Brain microvascular endothelial cell (primary cell): ENCODE data around the gene MTAP.
"Not testable (repeated sequence)": the region's sequence is repeated elsewhere in the genome, so short reads cannot be mapped to it uniquely, and the experiment has no call there.

ENCODE experiments used
- DNase-seq: peaks from one replicate; pipeline ENCODE4 v3.0.0-alpha.2; 2020
- H3K27ac ChIP-seq: fragments of 250-450 bp; sonication (Bioruptor Pico); 2 replicates; pipeline ENCODE4 v1.5.1; 2020; ENCODE audit warnings: mild to moderate bottlenecking, moderate library complexity
- H3K27me3 ChIP-seq: fragments of 250-450 bp; sonication (Bioruptor Pico); replicated peaks from 2 replicates; pipeline ENCODE4 v1.5.1; 2020; ENCODE audit warnings: mild to moderate bottlenecking
- H3K36me3 ChIP-seq: fragments of 250-450 bp; sonication (Bioruptor Pico); replicated peaks from 2 replicates; pipeline ENCODE4 v1.5.1; 2020; ENCODE audit warnings: mild to moderate bottlenecking
- H3K4me3 ChIP-seq: 2 replicates; pipeline ENCODE4 v1.5.1; 2011; ENCODE audit warnings: low read depth, mild to moderate bottlenecking, control low read depth, low read length, moderate library complexity
- CTCF ChIP-seq: IDR thresholded peaks from 2 replicates; pipeline ENCODE4 v1.5.1; 2011; ENCODE audit warnings: low read depth, mild to moderate bottlenecking, moderate library complexity, low read length, control low read depth, inconsistent platforms; ENCODE audit errors: missing control alignments
- in situ Hi-C: cut with HindIII; loops from 2 replicates; pipeline ENCODE4 v1.10.0; 2017; ENCODE audit warnings: low sequenced_read_pairs, low pct_ligation_motif_present

The MTAP gene

GRCh38 chr9:21958833-21959232 lies 156.4 kb downstream of the MTAP start:
- DNase-seq = no peak
- Histone ChIP-seq H3K36me3 (no peaks in the 10 kb centered on the region), H3K27ac (no peak overlapping the region), H3K27me3 (no peaks in the 10 kb centered on the region), H3K4me3 (no peak overlapping the region)
- no peak for TF ChIP-seq CTCF
- in situ Hi-C loops = no loop called here

GRCh38 chr9:21959268-21959667 lies 156.8 kb downstream of the MTAP start:
- H3K27ac ChIP-seq, H3K4me3 ChIP-seq, H3K36me3 ChIP-seq, in situ Hi-C loops, H3K27me3 ChIP-seq, DNase-seq: not testable (repeated sequence)

GRCh38 chr9:21961569-21961968 lies 159.1 kb downstream of the MTAP start:
- no peaks in the 10 kb centered on the region for H3K36me3 ChIP-seq
- no peak for TF ChIP-seq CTCF
- no peak for DNase-seq
- H3K4me3 ChIP-seq = no peak overlapping the region
- in situ Hi-C loops = no loop called here
- H3K27me3 ChIP-seq = no peaks in the 10 kb centered on the region
- H3K27ac ChIP-seq = no peak overlapping the region

- H3K27ac ChIP-seq = peak overlapping the region; percentile 10
- in situ Hi-C loops = no loop called here
- H3K36me3 ChIP-seq = peaks cover 5% of the 10 kb centered on the region
- no peak for DNase-seq
- peak overlapping the region; percentile 55 for H3K4me3 ChIP-seq
- H3K27me3 ChIP-seq = no peaks in the 10 kb centered on the region
- TF ChIP-seq CTCF = no peak
Observed at GRCh38 chr9:21964925-21965385, 162.5 kb downstream of the MTAP start.

- H3K4me3 ChIP-seq = peak overlapping the region; percentile 55
- DNase-seq = peak; percentile 83
- TF ChIP-seq CTCF = peak; percentile 93
- peaks cover 9% of the 10 kb centered on the region for H3K36me3 ChIP-seq
- in situ Hi-C loops = no loop called here
- H3K27me3 ChIP-seq = no peaks in the 10 kb centered on the region
- H3K27ac ChIP-seq = peak overlapping the region; percentile 10
Observed at GRCh38 chr9:21965401-21965951, 163.0 kb downstream of the MTAP start.

- no peak for DNase-seq
- Histone ChIP-seq H3K27me3 (no peaks in the 10 kb centered on the region), H3K27ac (no peak overlapping the region), H3K36me3 (peaks cover 12% of the 10 kb centered on the region), H3K4me3 (no peak overlapping the region)
- TF ChIP-seq CTCF = no peak
- in situ Hi-C loops = no loop called here
Observed at GRCh38 chr9:21966140-21966851, 163.9 kb downstream of the MTAP start.
